ENCODE data around the gene LMX1B.

The LMX1B gene

GRCh38 chr9:126604059-126605055 is 9.4 kb upstream of the LMX1B start:
- DNase-seq (ENCODE audit: low read depth), result no peak

- DNase-seq (ENCODE audit: low read depth), result no peak
Observed at GRCh38 chr9:126605792-126606482, 7.8 kb upstream of the LMX1B start.

- DNase-seq (ENCODE audit: low read depth), result no peak
Observed at GRCh38 chr9:126606483-126606870, 7.3 kb upstream of the LMX1B start.

GRCh38 chr9:126607086-126607485 is 6.6 kb upstream of the LMX1B start:
- DNase-seq (ENCODE audit: low read depth), result no peak

GRCh38 chr9:126607731-126608130 is 6.0 kb upstream of the LMX1B start:
- DNase-seq (ENCODE audit: low read depth), result no peak

GRCh38 chr9:126608551-126608950 is 5.2 kb upstream of the LMX1B start:
- DNase-seq (ENCODE audit: low read depth), result no peak

- no peak for DNase-seq (ENCODE audit: low read depth)
Observed at GRCh38 chr9:126609191-126609590, 4.5 kb upstream of the LMX1B start.

GRCh38 chr9:126609711-126610388 is 3.9 kb upstream of the LMX1B start:
- no peak for DNase-seq (ENCODE audit: low read depth)

- no peak for DNase-seq (ENCODE audit: low read depth)
Observed at GRCh38 chr9:126611193-126611591, 2.5 kb upstream of the LMX1B start.

- peak; percentile 36 for DNase-seq (ENCODE audit: low read depth)
Observed at GRCh38 chr9:126611592-126612325, 2.0 kb upstream of the LMX1B start.

- DNase-seq (ENCODE audit: low read depth), result no peak
Observed at GRCh38 chr9:126612326-126612812, 1.4 kb upstream of the LMX1B start.

- DNase-seq (ENCODE audit: low read depth), result no peak
Observed at GRCh38 chr9:126612813-126613641, 701 bp upstream of the LMX1B start.

- no peak for DNase-seq (ENCODE audit: low read depth)
Observed at GRCh38 chr9:126614088-126614454, 343 bp downstream of the LMX1B start.

GRCh38 chr9:126614455-126615244 is 922 bp downstream of the LMX1B start:
- no peak for DNase-seq (ENCODE audit: low read depth)

GRCh38 chr9:126615245-126615790 is 1.6 kb downstream of the LMX1B start:
- no peak for DNase-seq (ENCODE audit: low read depth)

GRCh38 chr9:126615791-126616447 is 2.2 kb downstream of the LMX1B start:
- DNase-seq (ENCODE audit: low read depth), result no peak

- DNase-seq (ENCODE audit: low read depth), result no peak
Observed at GRCh38 chr9:126616521-126616976, 2.8 kb downstream of the LMX1B start.

- no peak for DNase-seq (ENCODE audit: low read depth)
Observed at GRCh38 chr9:126617003-126617822, 3.5 kb downstream of the LMX1B start.

Measured in fibroblast of gingiva (primary cell).